Loucy (cell line): ENCODE measurements around the gene CLDN15.

Experiments
- EZH2phosphoT487 ChIP-seq: fragments of 200-600 bp; IDR thresholded peaks from 2 replicates; pipeline ENCODE4 v1.6.1; 2018; ENCODE audit warnings: antibody characterized with exemption, mild to moderate bottlenecking, moderate library complexity, borderline replicate concordance
- TF ChIP-seq, protein P1 (sequence below): fragments of 200-600 bp; sonication (generic); conservative IDR thresholded peaks from 2 replicates; pipeline ENCODE4 v1.5.1; 2014; ENCODE audit warnings: mild to moderate bottlenecking, antibody characterized with exemption, low read length

GRCh38 chr7:101198476-101198875 is 39.1 kb downstream of the CLDN15 start:
- TF ChIP-seq, protein P1, sequence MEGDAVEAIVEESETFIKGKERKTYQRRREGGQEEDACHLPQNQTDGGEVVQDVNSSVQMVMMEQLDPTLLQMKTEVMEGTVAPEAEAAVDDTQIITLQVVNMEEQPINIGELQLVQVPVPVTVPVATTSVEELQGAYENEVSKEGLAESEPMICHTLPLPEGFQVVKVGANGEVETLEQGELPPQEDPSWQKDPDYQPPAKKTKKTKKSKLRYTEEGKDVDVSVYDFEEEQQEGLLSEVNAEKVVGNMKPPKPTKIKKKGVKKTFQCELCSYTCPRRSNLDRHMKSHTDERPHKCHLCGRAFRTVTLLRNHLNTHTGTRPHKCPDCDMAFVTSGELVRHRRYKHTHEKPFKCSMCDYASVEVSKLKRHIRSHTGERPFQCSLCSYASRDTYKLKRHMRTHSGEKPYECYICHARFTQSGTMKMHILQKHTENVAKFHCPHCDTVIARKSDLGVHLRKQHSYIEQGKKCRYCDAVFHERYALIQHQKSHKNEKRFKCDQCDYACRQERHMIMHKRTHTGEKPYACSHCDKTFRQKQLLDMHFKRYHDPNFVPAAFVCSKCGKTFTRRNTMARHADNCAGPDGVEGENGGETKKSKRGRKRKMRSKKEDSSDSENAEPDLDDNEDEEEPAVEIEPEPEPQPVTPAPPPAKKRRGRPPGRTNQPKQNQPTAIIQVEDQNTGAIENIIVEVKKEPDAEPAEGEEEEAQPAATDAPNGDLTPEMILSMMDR, result no peak
- TF ChIP-seq EZH2phosphoT487, result no peak
